Effector CD4-positive, alpha-beta T cell (primary cell): Measurements from ENCODE around the gene CCNA2.

ENCODE experiments used
- DNase-seq: peaks from one replicate; pipeline ENCODE4 v3.0.0-alpha.2; 2020

CCNA2 gene

DNA sequence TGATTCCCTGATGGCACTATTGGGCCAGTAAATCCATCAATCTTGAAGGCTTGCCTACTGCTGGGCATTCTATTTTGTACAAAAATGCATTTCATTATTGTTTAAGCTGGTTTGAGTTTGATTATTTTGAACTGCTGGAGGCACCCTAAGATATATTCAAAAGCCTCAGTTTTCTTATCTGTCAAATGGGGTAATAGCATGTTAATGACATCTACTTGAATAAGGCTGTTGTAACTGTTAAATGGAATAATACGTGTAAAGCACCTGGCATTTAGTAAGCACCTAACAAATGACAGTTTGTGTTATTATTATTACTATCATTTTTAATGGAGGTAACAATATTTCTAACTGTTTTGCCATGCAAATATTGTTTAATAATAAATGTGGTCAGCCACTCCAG is 51.8 kb downstream of the CCNA2 start:
- DNase-seq = no peak

DNA sequence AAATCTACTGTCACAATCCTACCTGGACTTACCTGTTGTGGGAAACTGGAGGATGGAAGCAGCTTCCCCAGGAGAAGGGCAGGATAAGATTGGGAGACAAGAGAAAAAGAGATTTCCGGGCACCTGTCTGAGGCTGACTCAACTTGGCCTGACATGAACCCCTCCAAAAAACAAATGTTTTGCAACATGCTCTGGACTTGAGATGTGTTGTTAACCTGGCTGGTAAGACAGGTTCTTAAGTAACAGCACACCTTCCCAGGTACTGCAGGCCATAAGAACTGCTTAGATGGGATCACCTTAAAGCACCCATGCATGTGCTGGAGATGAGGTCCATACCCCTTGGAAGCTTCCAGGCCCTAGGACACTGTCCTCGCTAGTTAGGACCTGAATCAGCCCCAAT is 54.3 kb downstream of the CCNA2 start:
- DNase-seq = no peak

DNA sequence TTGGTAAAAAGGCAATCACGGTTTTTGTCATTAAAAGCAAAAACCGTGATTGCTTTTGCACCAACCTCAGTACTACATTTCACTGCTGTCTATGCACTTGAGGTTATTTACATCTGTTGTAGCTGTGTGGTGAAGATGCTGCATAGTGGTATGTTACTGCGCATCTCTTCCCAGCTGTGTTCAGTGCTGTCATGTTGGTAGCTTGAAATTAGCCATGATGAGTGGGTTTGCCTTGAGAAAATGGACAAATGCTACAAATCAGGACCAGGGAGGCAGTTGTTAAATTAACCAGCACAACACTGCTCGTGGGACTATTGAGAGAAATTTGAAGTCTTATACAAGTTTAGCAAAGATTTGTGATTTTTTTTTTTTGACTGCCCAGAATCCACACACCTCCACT is 56.5 kb downstream of the CCNA2 start:
- DNase-seq = no peak
